ENCODE measurements around the gene MAP3K19. TPM values are rescaled to one million over a fixed set of nuclear protein-coding genes. Genes with fewer than 3 reads are reported as not detected.

Gene MAP3K19
- total RNA-seq, 1 donor from 2014 or later = not detected

GRCh38 chr2:134917888-134918525 lies 129.2 kb downstream of the MAP3K19 start:
- Histone ChIP-seq H3K27ac (peak overlapping the region; percentile 96), H3K27me3 (no peaks in the 10 kb centered on the region), H3K9me3 (no peaks in the 10 kb centered on the region), H3K4me1 (peaks cover 44% of the 10 kb centered on the region), H3K36me3 (no peaks in the 10 kb centered on the region), H3K4me3 (peak overlapping the region; percentile 87 to 95)
- peak in 2 of 3 experiments; percentile 18 to 23 for TF ChIP-seq CTCF (IDR thresholded peaks at IDR 0.05)
- peak in 1 of 2 donors; percentile 61 for TF ChIP-seq POLR2A (IDR thresholded peaks at IDR 0.05)
- TF ChIP-seq POLR2AphosphoS5 (IDR thresholded peaks at IDR 0.05; ENCODE audit: insufficient read depth in 1 of 2, low read depth in 1 of 2) = peak in 1 of 2 donors; percentile 67
- intact Hi-C loops (cut with DNase I) = no loop called here
- DNase-seq (ENCODE audit: extremely low spot score in 2 of 2) = no peak

- H3K4me1 ChIP-seq = peaks cover 38% of the 10 kb centered on the region
Measured at GRCh38 chr2:134917360-134917865, 129.8 kb downstream of the MAP3K19 start.

More at GRCh38 chr2:134917360-134917865, 129.8 kb downstream of the MAP3K19 start:
- TF ChIP-seq CTCF (IDR thresholded peaks at IDR 0.05) (no peak), POLR2AphosphoS5 (IDR thresholded peaks at IDR 0.05; ENCODE audit: insufficient read depth in 1 of 2, low read depth in 1 of 2) (no peak), POLR2A (IDR thresholded peaks at IDR 0.05) (no peak)
- DNase-seq (ENCODE audit: extremely low spot score in 2 of 2) = peak in 1 of 2 donors; percentile 88
- Histone ChIP-seq H3K27me3 (no peaks in the 10 kb centered on the region), H3K36me3 (no peaks in the 10 kb centered on the region), H3K9me3 (no peaks in the 10 kb centered on the region), H3K4me3 (peak overlapping the region; percentile 87 to 95), H3K27ac (peak overlapping the region; percentile 96)
- intact Hi-C loops (cut with DNase I) = no loop called here

Other genes starting within 250 kb of the MAP3K19 start
- gene ACMSD, start 208.8 kb downstream of the MAP3K19 start, total RNA-seq = not detected
- gene CCNT2, start 128.6 kb downstream of the MAP3K19 start, total RNA-seq = 34.6 TPM
- gene RAB3GAP1, start 4.8 kb upstream of the MAP3K19 start, total RNA-seq = 44.9 TPM